Liver (tissue), 9 donors: Measurements from ENCODE around the gene ATP2C2. TPM values are rescaled to one million over a fixed set of nuclear protein-coding genes. Genes with fewer than 3 reads are reported as not detected.

Source experiments
- DNase-seq: peaks from one replicate; pipeline ENCODE4 v3.0.0-alpha.2; 2017; ENCODE audit warnings: low spot score
- H3K27ac ChIP-seq, 2 donors: one replicate each; pipeline ENCODE4 v1.7.0; 2013; ENCODE audit warnings: inconsistent platforms in 2 of 2, low read length in 2 of 2, control low read depth in 1 of 2, low read depth in 1 of 2, mild to moderate bottlenecking in 1 of 2
- H3K27me3 ChIP-seq, 4 donors: one replicate each; pipeline versions ENCODE4 v1.6.1 to v1.7.0; 2013; ENCODE audit warnings: low read length in 3 of 4, inconsistent platforms in 1 of 4, mild to moderate bottlenecking in 1 of 4, moderate library complexity in 1 of 4; ENCODE audit not compliant: control insufficient read depth in 4 of 4, insufficient read depth in 4 of 4
- H3K36me3 ChIP-seq, 4 donors: one replicate each; pipeline versions ENCODE4 v1.6.1 to v1.7.0; 2013; ENCODE audit warnings: low read length in 3 of 4, mild to moderate bottlenecking in 3 of 4, low read depth in 1 of 4, moderate library complexity in 1 of 4; ENCODE audit not compliant: control insufficient read depth in 4 of 4, insufficient read depth in 3 of 4
- H3K4me1 ChIP-seq, 4 donors: one replicate each; pipeline versions ENCODE4 v1.6.1 to v1.7.0; 2013; ENCODE audit warnings: low read length in 3 of 4, mild to moderate bottlenecking in 3 of 4, moderate library complexity in 1 of 4; ENCODE audit not compliant: control insufficient read depth in 4 of 4, insufficient read depth in 4 of 4
- H3K4me3 ChIP-seq, 3 donors: one replicate each; pipeline versions ENCODE4 v1.6.1 to v1.7.0; 2013; ENCODE audit warnings: low read length in 3 of 3, control low read depth in 1 of 3, low read depth in 1 of 3, mild to moderate bottlenecking in 1 of 3
- H3K9ac ChIP-seq, 2 donors: one replicate each; pipeline ENCODE4 v1.7.0; 2013; ENCODE audit warnings: low read length in 2 of 2, mild to moderate bottlenecking in 2 of 2, moderate library complexity in 2 of 2, control low read depth in 1 of 2, low read depth in 1 of 2
- H3K9me3 ChIP-seq, 4 donors: one replicate each; pipeline versions ENCODE4 v1.6.1 to v1.7.0; 2013; ENCODE audit warnings: low read length in 3 of 4; ENCODE audit not compliant: control insufficient read depth in 4 of 4
- EGR1 ChIP-seq, 2 donors: IDR thresholded peaks; 2 replicates each; pipeline ENCODE4 v1.6.1; 2016 to 2018; ENCODE audit warnings: antibody characterized with exemption in 2 of 2, low read depth in 2 of 2
- FOXA1 ChIP-seq: IDR thresholded peaks from 2 replicates; pipeline ENCODE4 v1.6.1; 2016; ENCODE audit warnings: antibody characterized with exemption
- FOXA2 ChIP-seq: IDR thresholded peaks from 2 replicates; pipeline ENCODE4 v1.6.1; 2016; ENCODE audit warnings: antibody characterized with exemption
- HNF4A ChIP-seq, 2 donors: conservative IDR thresholded peaks; 2 replicates each; pipeline ENCODE4 v1.6.1; 2016; ENCODE audit warnings: antibody characterized with exemption in 2 of 2, mild to moderate bottlenecking in 2 of 2
- HNF4G ChIP-seq: IDR thresholded peaks from 2 replicates; pipeline ENCODE4 v1.6.1; 2016; ENCODE audit warnings: antibody characterized with exemption
- NR2F2 ChIP-seq: IDR thresholded peaks from 2 replicates; pipeline ENCODE4 v1.6.1; 2016; ENCODE audit warnings: antibody characterized with exemption
- RAD21 ChIP-seq, 2 donors: IDR thresholded peaks; 2 replicates each; pipeline ENCODE4 v1.6.1; 2016; ENCODE audit warnings: antibody characterized with exemption in 2 of 2, mild to moderate bottlenecking in 2 of 2
- RXRA ChIP-seq, 2 donors: IDR thresholded peaks; 2 replicates each; pipeline ENCODE4 v1.6.1; 2017 to 2018; ENCODE audit warnings: antibody characterized with exemption in 2 of 2, mild to moderate bottlenecking in 1 of 2
- TAF1 ChIP-seq: conservative IDR thresholded peaks from 2 replicates; pipeline ENCODE4 v1.6.1; 2016; ENCODE audit warnings: antibody characterized with exemption, mild to moderate bottlenecking
- YY1 ChIP-seq: IDR thresholded peaks from 2 replicates; pipeline ENCODE4 v1.6.1; 2016; ENCODE audit warnings: antibody characterized with exemption, mild to moderate bottlenecking
- WGBS: extraction: QIAGEN DNeasy Blood & Tissue Kit; methylation state at CpG from one replicate; pipeline ENCODE4 v1.1.7; 2013; 5-methylcytosine and 5-hydroxymethylcytosine counted together
- polyA plus RNA-seq, 2 donors: library from polyadenylated mRNA; stranded (reverse) in 1 of 2; unstranded in 1 of 2; fragments of 200-250 nt in 1 of 2; fragments of >200 nt in 1 of 2; fragmentation: Nextera tagmentation in 1 of 2; extraction: Ambion mirVana in 1 of 2; gene quantifications; one replicate each; pipeline versions ENCODE4 v1.2.1 to v1.2.3, GENCODE V29; 2013 to 2015
- total RNA-seq, 2 donors: library from RNA; depleted of rRNA; stranded (reverse); fragments of >200 nt; gene quantifications; one replicate each; pipeline ENCODE4 v1.2.3, GENCODE V29; 2014
- TF ChIP-seq, protein P1 (sequence below): fragments of 150-350 bp; IDR thresholded peaks from 2 replicates; pipeline ENCODE4 v1.5.1; 2017; ENCODE audit warnings: improper control_type of control experiment, low read depth, low read length; ENCODE audit not compliant: missing input control
- TF ChIP-seq, protein P2 (sequence below): IDR thresholded peaks from 2 replicates; pipeline ENCODE4 v1.6.1; 2016; ENCODE audit warnings: antibody characterized with exemption, mild to moderate bottlenecking
- TF ChIP-seq, protein P3 (sequence below): IDR thresholded peaks from 2 replicates; pipeline ENCODE4 v1.6.1; 2016; ENCODE audit warnings: antibody characterized with exemption
- donor health status: healthy.
- donor health status: healthy.
- donor health status: healthy.
- donor health status: healthy.
- donor health status: healthy.

Gene ATP2C2
- total and polyA plus RNA-seq, 4 donors, result 0.05 to 0.33 (median 0.22) TPM

DNA sequence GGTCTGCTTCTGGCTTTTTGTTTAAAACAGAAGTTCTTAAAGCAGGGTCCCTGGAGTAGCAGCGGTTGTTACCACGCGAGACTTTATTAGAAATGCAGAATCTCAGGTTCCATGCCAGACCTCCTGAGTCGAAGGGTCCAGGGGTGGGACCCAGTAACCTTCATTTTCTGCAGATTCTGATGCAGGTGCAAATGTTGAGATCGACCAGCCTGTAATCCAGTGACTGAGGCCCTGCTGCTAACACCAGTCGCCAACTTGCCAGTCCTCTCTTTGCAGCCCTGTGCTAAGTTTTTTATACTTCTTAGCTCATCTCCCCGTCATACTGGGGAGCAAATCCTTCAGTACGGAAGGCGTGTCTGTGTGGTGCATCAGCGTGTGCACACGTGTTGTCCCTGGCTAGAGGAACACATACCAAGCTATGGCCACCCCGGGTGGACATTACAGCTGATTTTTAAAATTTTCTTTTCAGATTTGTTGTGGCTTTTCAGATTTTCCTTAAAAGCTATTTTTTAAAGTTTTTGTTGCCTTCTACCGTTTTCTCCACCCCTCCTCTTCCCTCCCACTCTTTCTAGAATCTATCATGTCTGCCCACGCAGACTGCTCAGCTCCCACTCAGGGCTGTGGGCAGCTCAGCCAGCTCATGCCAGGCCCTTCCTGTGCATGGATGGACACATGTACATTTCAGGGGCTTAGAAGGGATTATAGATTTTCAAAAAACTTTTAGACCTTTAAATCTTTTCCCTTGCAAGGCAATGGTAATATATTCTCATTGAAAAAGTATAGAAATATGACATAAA lies 78.5 kb downstream of the ATP2C2 start:
- Histone ChIP-seq H3K36me3 (no peaks in the 10 kb centered on the region), H3K4me1 (no peaks in the 10 kb centered on the region), H3K4me3 (no peak overlapping the region), H3K27ac (no peak overlapping the region), H3K9me3 (no peaks in the 10 kb centered on the region), H3K27me3 (no peaks in the 10 kb centered on the region), H3K9ac (no peak overlapping the region)
- TF ChIP-seq EGR1 (IDR thresholded peaks at IDR 0.05; ENCODE audit: low read depth in 2 of 2) (no peak), HNF4G (no peak), NR2F2 (no peak), RXRA (IDR thresholded peaks at IDR 0.05) (no peak), TAF1 (no peak), RAD21 (IDR thresholded peaks at IDR 0.05) (no peak), HNF4A (conservative IDR thresholded peaks at IDR 0.05) (no peak), YY1 (no peak), FOXA2 (no peak), FOXA1 (no peak)
- TF ChIP-seq, protein P1, sequence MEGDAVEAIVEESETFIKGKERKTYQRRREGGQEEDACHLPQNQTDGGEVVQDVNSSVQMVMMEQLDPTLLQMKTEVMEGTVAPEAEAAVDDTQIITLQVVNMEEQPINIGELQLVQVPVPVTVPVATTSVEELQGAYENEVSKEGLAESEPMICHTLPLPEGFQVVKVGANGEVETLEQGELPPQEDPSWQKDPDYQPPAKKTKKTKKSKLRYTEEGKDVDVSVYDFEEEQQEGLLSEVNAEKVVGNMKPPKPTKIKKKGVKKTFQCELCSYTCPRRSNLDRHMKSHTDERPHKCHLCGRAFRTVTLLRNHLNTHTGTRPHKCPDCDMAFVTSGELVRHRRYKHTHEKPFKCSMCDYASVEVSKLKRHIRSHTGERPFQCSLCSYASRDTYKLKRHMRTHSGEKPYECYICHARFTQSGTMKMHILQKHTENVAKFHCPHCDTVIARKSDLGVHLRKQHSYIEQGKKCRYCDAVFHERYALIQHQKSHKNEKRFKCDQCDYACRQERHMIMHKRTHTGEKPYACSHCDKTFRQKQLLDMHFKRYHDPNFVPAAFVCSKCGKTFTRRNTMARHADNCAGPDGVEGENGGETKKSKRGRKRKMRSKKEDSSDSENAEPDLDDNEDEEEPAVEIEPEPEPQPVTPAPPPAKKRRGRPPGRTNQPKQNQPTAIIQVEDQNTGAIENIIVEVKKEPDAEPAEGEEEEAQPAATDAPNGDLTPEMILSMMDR, result no peak
- TF ChIP-seq, protein P2, sequence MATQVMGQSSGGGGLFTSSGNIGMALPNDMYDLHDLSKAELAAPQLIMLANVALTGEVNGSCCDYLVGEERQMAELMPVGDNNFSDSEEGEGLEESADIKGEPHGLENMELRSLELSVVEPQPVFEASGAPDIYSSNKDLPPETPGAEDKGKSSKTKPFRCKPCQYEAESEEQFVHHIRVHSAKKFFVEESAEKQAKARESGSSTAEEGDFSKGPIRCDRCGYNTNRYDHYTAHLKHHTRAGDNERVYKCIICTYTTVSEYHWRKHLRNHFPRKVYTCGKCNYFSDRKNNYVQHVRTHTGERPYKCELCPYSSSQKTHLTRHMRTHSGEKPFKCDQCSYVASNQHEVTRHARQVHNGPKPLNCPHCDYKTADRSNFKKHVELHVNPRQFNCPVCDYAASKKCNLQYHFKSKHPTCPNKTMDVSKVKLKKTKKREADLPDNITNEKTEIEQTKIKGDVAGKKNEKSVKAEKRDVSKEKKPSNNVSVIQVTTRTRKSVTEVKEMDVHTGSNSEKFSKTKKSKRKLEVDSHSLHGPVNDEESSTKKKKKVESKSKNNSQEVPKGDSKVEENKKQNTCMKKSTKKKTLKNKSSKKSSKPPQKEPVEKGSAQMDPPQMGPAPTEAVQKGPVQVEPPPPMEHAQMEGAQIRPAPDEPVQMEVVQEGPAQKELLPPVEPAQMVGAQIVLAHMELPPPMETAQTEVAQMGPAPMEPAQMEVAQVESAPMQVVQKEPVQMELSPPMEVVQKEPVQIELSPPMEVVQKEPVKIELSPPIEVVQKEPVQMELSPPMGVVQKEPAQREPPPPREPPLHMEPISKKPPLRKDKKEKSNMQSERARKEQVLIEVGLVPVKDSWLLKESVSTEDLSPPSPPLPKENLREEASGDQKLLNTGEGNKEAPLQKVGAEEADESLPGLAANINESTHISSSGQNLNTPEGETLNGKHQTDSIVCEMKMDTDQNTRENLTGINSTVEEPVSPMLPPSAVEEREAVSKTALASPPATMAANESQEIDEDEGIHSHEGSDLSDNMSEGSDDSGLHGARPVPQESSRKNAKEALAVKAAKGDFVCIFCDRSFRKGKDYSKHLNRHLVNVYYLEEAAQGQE, result no peak
- TF ChIP-seq, protein P3, sequence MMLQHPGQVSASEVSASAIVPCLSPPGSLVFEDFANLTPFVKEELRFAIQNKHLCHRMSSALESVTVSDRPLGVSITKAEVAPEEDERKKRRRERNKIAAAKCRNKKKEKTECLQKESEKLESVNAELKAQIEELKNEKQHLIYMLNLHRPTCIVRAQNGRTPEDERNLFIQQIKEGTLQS, result no peak
- no peak for DNase-seq
- WGBS, result 88% methylated on average over 14 of the region's 14 CpGs

DNA sequence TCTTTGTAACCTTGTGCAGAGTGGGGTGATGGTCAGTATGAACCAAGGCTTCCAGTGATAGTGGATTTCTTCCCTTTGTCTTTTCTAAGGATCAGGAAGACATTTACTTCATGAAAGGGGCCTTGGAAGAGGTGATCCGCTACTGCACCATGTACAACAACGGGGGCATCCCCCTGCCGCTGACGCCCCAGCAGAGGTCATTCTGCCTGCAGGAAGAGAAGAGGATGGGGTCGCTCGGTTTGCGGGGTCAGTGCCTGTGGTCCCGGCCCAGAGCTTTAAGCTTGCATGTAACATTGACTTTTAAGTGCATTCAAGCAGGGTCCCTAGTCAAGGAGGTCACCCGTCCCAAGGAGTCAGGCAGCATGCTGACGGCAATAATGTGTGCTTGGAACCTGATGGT lies 80.1 kb downstream of the ATP2C2 start:
- Histone ChIP-seq H3K9me3 (no peaks in the 10 kb centered on the region), H3K4me3 (no peak overlapping the region), H3K36me3 (no peaks in the 10 kb centered on the region), H3K9ac (no peak overlapping the region), H3K27ac (no peak overlapping the region), H3K27me3 (no peaks in the 10 kb centered on the region), H3K4me1 (no peaks in the 10 kb centered on the region)
- no peak for DNase-seq
- TF ChIP-seq RXRA (IDR thresholded peaks at IDR 0.05), result no peak
- WGBS, result 94% methylated on average over 10 of the region's 10 CpGs
